Neural cell (in vitro differentiated cells): ENCODE measurements around the gene ZRANB1. TPM values are rescaled to one million over a fixed set of nuclear protein-coding genes. Genes with fewer than 3 reads are reported as not detected.
"Not testable (repeated sequence)": the region's sequence is repeated elsewhere in the genome, so short reads cannot be mapped to it uniquely, and the experiment has no call there.

ENCODE experiments used
- H2AFZ ChIP-seq: fragments of 200-600, 300-800 bp; sonication (generic), shearing (Covaris generic); 2 replicates; pipeline ENCODE4 v1.6.0; 2014; ENCODE audit warnings: low read depth, mild to moderate bottlenecking, antibody characterized with exemption, low read length, moderate library complexity
- H3F3A ChIP-seq: fragments of 200-600 bp; shearing (Covaris generic); 2 replicates; pipeline ENCODE4 v1.6.1; 2016; ENCODE audit warnings: mild to moderate bottlenecking, moderate library complexity, mixed read lengths, antibody characterized with exemption, low read length; ENCODE audit not compliant: insufficient read depth, poor library complexity, severe bottlenecking
- H3K27ac ChIP-seq: fragments of 200-600, 300-800 bp; sonication (generic), shearing (Covaris generic); 2 replicates; pipeline ENCODE4 v1.5.1; 2014; ENCODE audit warnings: mild to moderate bottlenecking, low read length, moderate library complexity
- H3K27me3 ChIP-seq: fragments of 300-800, 200-600 bp; sonication (generic), shearing (Covaris generic); 2 replicates; pipeline ENCODE4 v1.6.0; 2014; ENCODE audit warnings: mild to moderate bottlenecking, low read depth, low read length, moderate library complexity; ENCODE audit not compliant: insufficient read depth
- H3K36me3 ChIP-seq: fragments of 300-800, 200-600 bp; sonication (generic), shearing (Covaris generic); 2 replicates; pipeline ENCODE4 v1.5.1; 2014; ENCODE audit warnings: mild to moderate bottlenecking, antibody characterized with exemption, low read length, moderate library complexity; ENCODE audit not compliant: insufficient read depth
- H3K4me2 ChIP-seq: fragments of 300-800, 200-600 bp; sonication (generic), shearing (Covaris generic); 2 replicates; pipeline ENCODE4 v1.6.0; 2014; ENCODE audit warnings: mild to moderate bottlenecking, low read length
- H3K4me3 ChIP-seq: fragments of 300-800, 200-600 bp; sonication (generic), shearing (Covaris generic); 2 replicates; pipeline ENCODE4 v1.5.1; 2014; ENCODE audit warnings: mild to moderate bottlenecking, low read length, moderate library complexity
- H3K79me2 ChIP-seq: fragments of 200-600 bp; shearing (Covaris generic); replicated peaks from 2 replicates; pipeline ENCODE4 v1.6.0; 2014; ENCODE audit warnings: mild to moderate bottlenecking, low read length, moderate library complexity; ENCODE audit not compliant: insufficient read depth
- H3K9ac ChIP-seq: fragments of 300-800, 200-600 bp; sonication (generic), shearing (Covaris generic); 2 replicates; pipeline ENCODE4 v1.6.1; 2016; ENCODE audit warnings: mild to moderate bottlenecking, low read length, mixed read lengths
- H3K9me2 ChIP-seq: fragments of 200-600 bp; shearing (Covaris generic); 2 replicates; pipeline ENCODE4 v1.6.1; 2016; ENCODE audit warnings: mild to moderate bottlenecking, low read length, mixed read lengths; ENCODE audit not compliant: insufficient read depth
- H3K9me3 ChIP-seq: fragments of 200-600, 300-800 bp; sonication (generic), shearing (Covaris generic); 2 replicates; pipeline ENCODE4 v1.6.1; 2016; ENCODE audit warnings: mild to moderate bottlenecking, mixed run types, low read length, moderate library complexity, mixed read lengths
- H4K20me1 ChIP-seq: fragments of 200-600 bp; shearing (Covaris generic); 2 replicates; pipeline ENCODE4 v1.6.1; 2016; ENCODE audit warnings: mild to moderate bottlenecking, mixed run types; ENCODE audit not compliant: insufficient read depth
- CTCF ChIP-seq: fragments of 450-650 bp; IDR thresholded peaks from 2 replicates; pipeline ENCODE4 v1.5.1; 2014; ENCODE audit warnings: antibody characterized with exemption, mild to moderate bottlenecking, moderate library complexity; ENCODE audit not compliant: poor library complexity, severe bottlenecking
- EP300 ChIP-seq: fragments of 450-650 bp; conservative IDR thresholded peaks from 2 replicates; pipeline ENCODE4 v1.6.1; 2014; ENCODE audit warnings: antibody characterized with exemption, mild to moderate bottlenecking, moderate library complexity; ENCODE audit not compliant: poor library complexity, severe bottlenecking
- EZH2 ChIP-seq: fragments of 200-600, 300-800 bp; shearing (Covaris generic), sonication (generic); IDR thresholded peaks from 2 replicates; pipeline ENCODE4 v1.6.1; 2014; ENCODE audit warnings: antibody characterized with exemption, low read length, borderline replicate concordance, mild to moderate bottlenecking; ENCODE audit not compliant: insufficient read depth, poor library complexity, severe bottlenecking
- MXI1 ChIP-seq: fragments of 450-650 bp; conservative IDR thresholded peaks from 2 replicates; pipeline ENCODE4 v1.6.1; 2014; ENCODE audit warnings: antibody characterized with exemption, mild to moderate bottlenecking; ENCODE audit not compliant: poor library complexity, severe bottlenecking
- POLR2AphosphoS5 ChIP-seq: IDR thresholded peaks from 2 replicates; pipeline ENCODE4 v1.6.1; 2012
- RAD21 ChIP-seq: fragments of 450-650 bp; conservative IDR thresholded peaks from 2 replicates; pipeline ENCODE4 v1.6.1; 2014; ENCODE audit warnings: antibody characterized with exemption, mild to moderate bottlenecking, moderate library complexity
- REST ChIP-seq: IDR thresholded peaks from 2 replicates; pipeline ENCODE4 v1.6.1; 2012; ENCODE audit warnings: borderline replicate concordance
- SMC3 ChIP-seq: fragments of 450-650 bp; conservative IDR thresholded peaks from 2 replicates; pipeline ENCODE4 v1.6.1; 2014; ENCODE audit warnings: antibody characterized with exemption, mild to moderate bottlenecking, moderate library complexity; ENCODE audit not compliant: poor library complexity
- TAF1 ChIP-seq: IDR thresholded peaks from 2 replicates; pipeline ENCODE4 v1.6.1; 2012; ENCODE audit warnings: low read depth
- polyA plus RNA-seq: library from polyadenylated mRNA; depleted of rRNA; stranded (reverse); fragments of >200 nt; gene quantifications from 2 replicates; pipeline ENCODE4 v1.2.3, GENCODE V29; 2014

Gene ZRANB1
- polyA plus RNA-seq, 1 donor from 2014 or later, result 47.7 TPM

GRCh38 chr10:124985162-124985561 is 43.2 kb downstream of the ZRANB1 start:
- Histone ChIP-seq H3K9ac (no peak overlapping the region), H4K20me1 (no peaks in the 10 kb centered on the region), H2AFZ (no peak overlapping the region), H3K27me3 (no peaks in the 10 kb centered on the region), H3K79me2 (peaks cover 6% of the 10 kb centered on the region), H3K9me3 (no peaks in the 10 kb centered on the region), H3K27ac (no peak overlapping the region), H3K36me3 (peaks cover 4% of the 10 kb centered on the region), H3F3A (no peaks in the 10 kb centered on the region), H3K4me3 (no peak overlapping the region), H3K4me2 (no peak overlapping the region), H3K9me2 (no peaks in the 10 kb centered on the region)
- TF ChIP-seq TAF1, result no peak
- no peak for TF ChIP-seq CTCF
- TF ChIP-seq RAD21, result no peak
- TF ChIP-seq POLR2AphosphoS5, result no peak
- TF ChIP-seq EZH2, result no peak
- no peak for TF ChIP-seq SMC3
- no peak for TF ChIP-seq EP300
- no peak for TF ChIP-seq MXI1
- no peak for TF ChIP-seq REST

GRCh38 chr10:124987788-124988187 is 45.9 kb downstream of the ZRANB1 start:
- Histone ChIP-seq H3F3A (no peaks in the 10 kb centered on the region), H3K9ac (no peak overlapping the region), H3K79me2 (no peaks in the 10 kb centered on the region), H3K9me3 (no peaks in the 10 kb centered on the region), H3K4me3 (no peak overlapping the region), H3K27ac (no peak overlapping the region), H3K4me2 (no peak overlapping the region), H3K27me3 (no peaks in the 10 kb centered on the region), H2AFZ (no peak overlapping the region), H4K20me1 (no peaks in the 10 kb centered on the region), H3K36me3 (peaks cover 9% of the 10 kb centered on the region), H3K9me2 (no peaks in the 10 kb centered on the region)
- TF ChIP-seq TAF1 (no peak), REST (no peak), EZH2 (no peak), EP300 (no peak), SMC3 (no peak), MXI1 (no peak), POLR2AphosphoS5 (no peak), RAD21 (no peak)

GRCh38 chr10:124988753-124989152 is 46.8 kb downstream of the ZRANB1 start:
- not testable (repeated sequence) for H3K27me3 ChIP-seq, H3K9me2 ChIP-seq, H3K4me3 ChIP-seq, H3K9me3 ChIP-seq, H4K20me1 ChIP-seq, H3F3A ChIP-seq, H3K36me3 ChIP-seq, H2AFZ ChIP-seq, H3K9ac ChIP-seq, H3K27ac ChIP-seq, H3K79me2 ChIP-seq, H3K4me2 ChIP-seq
